Endothelial cell of umbilical vein (primary cell): ENCODE measurements around the gene FMO2. TPM values are rescaled to one million over a fixed set of nuclear protein-coding genes. Genes with fewer than 3 reads are reported as not detected.

Experiments used
- BruUV-seq: library from RNA; stranded (reverse); fragments of 400-500 nt; replicated peaks from 2 replicates; lab custom pipeline; 2021; lab: Mats Ljungman, UMichigan
- CTCF ChIA-PET: fragments of 300-600, 350-600 bp; sonication (Branson Sonifier 250); formaldehyde crosslinking; loops from one replicate; lab custom pipeline; 2021; ENCODE audit warnings: antibody characterized with exemption, inconsistent platforms; lab: Charles Lee
- POLR2A ChIA-PET: fragments of 300-600, 350-600 bp; sonication (Branson Sonifier 250); formaldehyde crosslinking; loops from one replicate; lab custom pipeline; 2021; ENCODE audit warnings: antibody characterized with exemption, inconsistent platforms; lab: Charles Lee
- DNase-seq: peaks from one replicate; pipeline ENCODE4 v3.0.0-alpha.2; 2011; ENCODE audit warnings: low read depth, low spot score
- FAIRE-seq: peaks from 2 replicates; lab custom pipeline; 2011; peaks lifted over from hg19 to GRCh38; lab: Jason Lieb, UNC
- H2AFZ ChIP-seq: 2 replicates; pipeline ENCODE4 v1.6.0; 2012; ENCODE audit warnings: low read depth, low read length, control low read depth, inconsistent platforms
- H3K27ac ChIP-seq: 2 replicates; pipeline ENCODE4 v1.5.1; 2011; ENCODE audit warnings: low read depth, mild to moderate bottlenecking, control low read depth, low read length, moderate library complexity; ENCODE audit not compliant: insufficient read depth
- H3K27me3 ChIP-seq, 2 experiments: 2 replicates each; pipeline versions ENCODE4 v1.6.0 to v1.6.1; 2011; ENCODE audit warnings: low read length in 2 of 2, mixed read lengths in 1 of 2; ENCODE audit not compliant: control insufficient read depth in 2 of 2, insufficient read depth in 2 of 2
- H3K36me3 ChIP-seq, 2 experiments: 2 replicates in 1 of 2; 3 replicates in 1 of 2; pipeline ENCODE4 v1.5.1; 2011; ENCODE audit warnings: low read length in 2 of 2, mild to moderate bottlenecking in 1 of 2, moderate library complexity in 1 of 2; ENCODE audit not compliant: control insufficient read depth in 2 of 2, insufficient read depth in 2 of 2; ENCODE audit errors: extremely low read depth in 1 of 2
- H3K4me1 ChIP-seq: 3 replicates; pipeline ENCODE4 v1.5.1; 2011; ENCODE audit warnings: mild to moderate bottlenecking, low read length; ENCODE audit not compliant: control insufficient read depth, insufficient read depth; ENCODE audit errors: extremely low read depth
- H3K4me2 ChIP-seq: 2 replicates; pipeline ENCODE4 v1.6.1; 2011; ENCODE audit warnings: low read length, control low read depth, mixed read lengths; ENCODE audit not compliant: insufficient read depth
- H3K4me3 ChIP-seq, 3 experiments: fragments of 200-600 bp in 1 of 3; sonication (generic), shearing (Covaris generic) in 1 of 3; replicated peaks in 1 of 3; 2 replicates each; pipeline ENCODE4 v1.5.1; 2011 to 2016; ENCODE audit warnings: control low read depth in 3 of 3, low read length in 3 of 3, mild to moderate bottlenecking in 2 of 3, inconsistent platforms in 1 of 3, low read depth in 1 of 3, moderate library complexity in 1 of 3; ENCODE audit not compliant: insufficient read depth in 1 of 3
- H3K79me2 ChIP-seq: 2 replicates; pipeline ENCODE4 v1.6.0; 2012; ENCODE audit warnings: low read length, inconsistent platforms; ENCODE audit not compliant: control insufficient read depth, insufficient read depth
- H3K9ac ChIP-seq: replicated peaks from 2 replicates; pipeline ENCODE3; 2011; ENCODE audit warnings: low read length, control low read depth; ENCODE audit not compliant: insufficient read depth; ENCODE audit errors: extremely low read depth
- H3K9me1 ChIP-seq: replicated peaks from 3 replicates; pipeline ENCODE4 v1.6.0; 2011; ENCODE audit warnings: mild to moderate bottlenecking, low read length; ENCODE audit not compliant: control insufficient read depth, insufficient read depth; ENCODE audit errors: extremely low read depth
- H3K9me3 ChIP-seq: replicated peaks from 2 replicates; pipeline ENCODE4 v1.5.1; 2012; ENCODE audit warnings: low read length, inconsistent platforms; ENCODE audit not compliant: control insufficient read depth, insufficient read depth
- H4K20me1 ChIP-seq: replicated peaks from 2 replicates; pipeline ENCODE3; 2011; ENCODE audit warnings: mild to moderate bottlenecking, low read length; ENCODE audit not compliant: control insufficient read depth, insufficient read depth; ENCODE audit errors: extremely low read depth
- EZH2 ChIP-seq: IDR thresholded peaks from 2 replicates; pipeline ENCODE4 v1.6.1; 2012; ENCODE audit warnings: borderline replicate concordance, low read depth, mild to moderate bottlenecking, moderate library complexity, low read length, inconsistent platforms; ENCODE audit not compliant: severe bottlenecking
- FOS ChIP-seq: IDR thresholded peaks from 2 replicates; pipeline ENCODE4 v1.6.1; 2011; ENCODE audit warnings: mild to moderate bottlenecking, low read length, moderate library complexity, borderline replicate concordance; ENCODE audit not compliant: insufficient read depth
- GATA2 ChIP-seq: IDR thresholded peaks from 2 replicates; pipeline ENCODE4 v1.7.0; 2011; ENCODE audit warnings: low read depth, mild to moderate bottlenecking, moderate library complexity, mixed read lengths, low read length; ENCODE audit not compliant: insufficient read length, insufficient read depth
- JUN ChIP-seq: IDR thresholded peaks from 2 replicates; pipeline ENCODE4 v1.6.1; 2011; ENCODE audit warnings: borderline replicate concordance, low read depth; ENCODE audit not compliant: insufficient read length, insufficient read depth
- MAX ChIP-seq: IDR thresholded peaks from 2 replicates; pipeline ENCODE4 v1.6.1; 2011; ENCODE audit not compliant: insufficient read depth, insufficient read length
- MYC ChIP-seq: IDR thresholded peaks from one replicate; pipeline ENCODE4 v1.6.1; 2011; ENCODE audit warnings: mild to moderate bottlenecking, low read depth, low read length
- POLR2A ChIP-seq: IDR thresholded peaks from 2 replicates; pipeline ENCODE4 v1.6.1; 2012; ENCODE audit warnings: low read depth, mild to moderate bottlenecking, control low read depth, low read length
- POLR2AphosphoS5 ChIP-seq: IDR thresholded peaks from 2 replicates; pipeline ENCODE4 v1.6.1; 2012; ENCODE audit warnings: low read depth, mild to moderate bottlenecking, control low read depth, low read length, moderate library complexity; ENCODE audit not compliant: insufficient read depth
- dilution Hi-C: fragments of 300-500 bp; cut with MboI; formaldehyde crosslinking; loops from one replicate; pipeline ENCODE4 v1.15.0; 2019; ENCODE audit warnings: low sequenced_read_pairs; ENCODE audit not compliant: extremely low pct_ligation_motif_present
- intact Hi-C: fragments of 100-400 bp; cut with micrococcal nuclease; formaldehyde crosslinking; loops from one replicate; pipeline ENCODE4 v1.10.0; 2022
- polyA plus RNA-seq, 4 experiments: library from polyadenylated mRNA; depleted of rRNA in 3 of 4; stranded (reverse) in 3 of 4; unstranded in 1 of 4; fragments of >200 nt; gene quantifications; 2 replicates each; pipeline versions ENCODE4 v1.2.1 to v1.2.3, GENCODE V29; 2011 to 2012; ENCODE audit warnings: missing spikeins in 1 of 4
- total RNA-seq: library from RNA; stranded (reverse); gene quantifications from 2 replicates; pipeline ENCODE4 v1.2.3, GENCODE V29; 2021
- TF ChIP-seq, protein P1 (sequence below), 2 donors: IDR thresholded peaks; 1 replicate in 1 of 2; 2 replicates in 1 of 2; pipeline ENCODE4 v1.5.1; 2011; ENCODE audit warnings: low read length in 2 of 2, mild to moderate bottlenecking in 2 of 2, moderate library complexity in 2 of 2, control low read depth in 1 of 2, inconsistent platforms in 1 of 2, low read depth in 1 of 2; ENCODE audit not compliant: insufficient read depth in 1 of 2; ENCODE audit errors: extremely low read depth in 1 of 2

Gene FMO2
- total and polyA plus RNA-seq, 2 donors (not counting 3 experiments of a cell fraction or from before 2014, with no cell fraction given): not detected

DNA sequence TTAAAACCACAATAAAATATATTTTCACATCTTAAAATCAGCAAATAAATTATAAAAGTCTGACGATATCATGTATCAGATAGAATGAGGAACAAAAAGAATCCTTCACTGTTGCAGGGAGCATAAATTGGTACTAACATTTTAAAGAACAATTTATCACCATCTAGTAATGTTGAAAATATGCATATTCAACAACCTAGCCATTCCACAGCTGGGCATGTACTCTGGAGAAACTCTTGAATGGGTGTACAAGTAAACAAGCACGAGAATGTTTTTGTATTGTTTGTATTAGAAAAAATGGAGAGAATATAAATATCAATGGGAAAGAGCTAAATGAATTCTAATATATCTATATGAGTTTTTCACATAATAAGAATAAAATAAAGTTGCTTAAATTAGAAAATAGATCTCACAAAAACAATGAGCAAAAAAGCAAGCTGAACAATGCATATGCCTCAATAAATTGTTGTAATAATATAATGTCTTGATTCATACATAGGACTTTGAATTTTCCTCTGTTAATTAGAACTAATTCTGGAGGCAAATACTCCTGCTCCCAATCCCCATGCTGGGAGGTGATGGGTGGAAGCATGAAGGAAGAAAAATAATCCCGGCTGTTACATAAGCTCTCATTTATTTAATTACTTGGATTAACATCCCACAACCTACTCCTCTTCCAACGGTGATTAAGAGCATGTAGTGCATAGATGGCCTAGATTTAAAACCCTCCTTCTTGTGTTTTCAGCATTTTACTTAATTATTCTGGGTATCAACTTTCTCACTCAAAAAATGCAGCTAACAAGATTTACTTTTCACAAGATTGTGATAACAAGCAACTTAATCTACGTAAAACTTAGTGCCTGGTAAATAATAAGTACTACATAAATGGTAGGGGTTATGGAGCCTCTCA lies 5.5 kb upstream of the FMO2 start:
- dilution Hi-C loops (no loop called here), intact Hi-C loops (no loop called here)
- CTCF ChIA-PET: interaction anchor here (1.0 kb wide), 1 partner anchor 10 kb away, joined by 5 read pairs; no protein-coding TSS in a partner anchor
- Histone ChIP-seq H3K4me2 (no peak overlapping the region), H3K9me3 (no peaks in the 10 kb centered on the region), H3K9ac (no peak overlapping the region), H3K36me3 (no peaks in the 10 kb centered on the region), H3K27ac (no peak overlapping the region), H3K27me3 (no peaks in the 10 kb centered on the region), H2AFZ (no peak overlapping the region), H3K4me1 (no peaks in the 10 kb centered on the region), H4K20me1 (no peaks in the 10 kb centered on the region), H3K4me3 (no peak overlapping the region), H3K79me2 (no peaks in the 10 kb centered on the region), H3K9me1 (no peaks in the 10 kb centered on the region)
- POLR2A ChIA-PET: no interaction called here
- TF ChIP-seq JUN: no peak
- no peak for TF ChIP-seq POLR2A
- TF ChIP-seq FOS: no peak
- TF ChIP-seq, protein P1, sequence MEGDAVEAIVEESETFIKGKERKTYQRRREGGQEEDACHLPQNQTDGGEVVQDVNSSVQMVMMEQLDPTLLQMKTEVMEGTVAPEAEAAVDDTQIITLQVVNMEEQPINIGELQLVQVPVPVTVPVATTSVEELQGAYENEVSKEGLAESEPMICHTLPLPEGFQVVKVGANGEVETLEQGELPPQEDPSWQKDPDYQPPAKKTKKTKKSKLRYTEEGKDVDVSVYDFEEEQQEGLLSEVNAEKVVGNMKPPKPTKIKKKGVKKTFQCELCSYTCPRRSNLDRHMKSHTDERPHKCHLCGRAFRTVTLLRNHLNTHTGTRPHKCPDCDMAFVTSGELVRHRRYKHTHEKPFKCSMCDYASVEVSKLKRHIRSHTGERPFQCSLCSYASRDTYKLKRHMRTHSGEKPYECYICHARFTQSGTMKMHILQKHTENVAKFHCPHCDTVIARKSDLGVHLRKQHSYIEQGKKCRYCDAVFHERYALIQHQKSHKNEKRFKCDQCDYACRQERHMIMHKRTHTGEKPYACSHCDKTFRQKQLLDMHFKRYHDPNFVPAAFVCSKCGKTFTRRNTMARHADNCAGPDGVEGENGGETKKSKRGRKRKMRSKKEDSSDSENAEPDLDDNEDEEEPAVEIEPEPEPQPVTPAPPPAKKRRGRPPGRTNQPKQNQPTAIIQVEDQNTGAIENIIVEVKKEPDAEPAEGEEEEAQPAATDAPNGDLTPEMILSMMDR (IDR thresholded peaks at IDR 0.05; ENCODE audit: extremely low read depth in 1 of 2, insufficient read depth in 1 of 2, low read depth in 1 of 2, low read length in 2 of 2): no peak
- TF ChIP-seq GATA2: no peak
- TF ChIP-seq MAX: no peak
- TF ChIP-seq MYC: no peak
- TF ChIP-seq EZH2: no peak
- TF ChIP-seq POLR2AphosphoS5: no peak
- DNase-seq: no peak
- no TSS peak for BruUV-seq
- no peak for FAIRE-seq
